Lower lobe of right lung (tissue), 2 donors: Measurements from ENCODE around the gene SGK2. TPM values are rescaled to one million over a fixed set of nuclear protein-coding genes. Genes with fewer than 3 reads are reported as not detected.

ENCODE experiments used
- ATAC-seq, 2 donors: fragments of 200-7000 bp; cut with Tn5 transposase; one replicate each; pipeline ENCODE4 v1.9.1; 2020 to 2022; ENCODE audit warnings: mild to moderate bottlenecking in 2 of 2, moderate library complexity in 2 of 2
- DNase-seq: peaks from one replicate; pipeline ENCODE4 v3.0.0-alpha.2; 2020
- H3K27ac ChIP-seq: fragments of 200-600 bp; one replicate; pipeline ENCODE4 v1.8.0; 2022
- H3K27me3 ChIP-seq: fragments of 200-600 bp; one replicate; pipeline ENCODE4 v1.8.0; 2022; ENCODE audit warnings: low read depth
- H3K36me3 ChIP-seq: fragments of 200-600 bp; one replicate; pipeline ENCODE4 v1.8.0; 2022; ENCODE audit warnings: mild to moderate bottlenecking
- H3K4me1 ChIP-seq: fragments of 200-600 bp; one replicate; pipeline ENCODE4 v1.8.0; 2022
- H3K4me3 ChIP-seq: fragments of 200-600 bp; one replicate; pipeline ENCODE4 v1.8.0; 2022; ENCODE audit warnings: mild to moderate bottlenecking
- H3K9me3 ChIP-seq: fragments of 200-600 bp; one replicate; pipeline ENCODE4 v1.8.0; 2022
- CTCF ChIP-seq: fragments of 200-600 bp; IDR thresholded peaks from one replicate; pipeline ENCODE4 v1.8.0; 2022; ENCODE audit warnings: antibody characterized with exemption, mild to moderate bottlenecking
- intact Hi-C: fragments of 100-400 bp; cut with DNase I; formaldehyde crosslinking; loops from one replicate; pipeline ENCODE4 v1.11.0; 2022
- total RNA-seq: library from RNA; stranded (reverse); fragmentation: NEBNext Ultra II Directional; extraction: Animal tissue kit (Norgen Biotek cat#: 25700); gene quantifications from one replicate; pipeline ENCODE4 v1.2.1, GENCODE V29; 2021
- donor health status: DM: no; HTN: yes; CAD: no; lungs with severe emphysema.

The SGK2 gene
- total RNA-seq, 1 donor from 2014 or later: 1.2 TPM

- H3K4me1 ChIP-seq: no peaks in the 10 kb centered on the region
- TF ChIP-seq CTCF: no peak
- H3K9me3 ChIP-seq: no peaks in the 10 kb centered on the region
- no peak overlapping the region for H3K4me3 ChIP-seq
- H3K36me3 ChIP-seq: peaks cover 35% of the 10 kb centered on the region
- intact Hi-C loops: no loop called here
- DNase-seq (no peak), ATAC-seq (no peak)
- no peaks in the 10 kb centered on the region for H3K27me3 ChIP-seq
- no peak overlapping the region for H3K27ac ChIP-seq
These were observed 21.9 kb upstream of the SGK2 start for GRCh38 chr20:43536817-43537440.

- Histone ChIP-seq H3K9me3 (no peaks in the 10 kb centered on the region), H3K27me3 (no peaks in the 10 kb centered on the region), H3K4me1 (no peaks in the 10 kb centered on the region), H3K36me3 (peaks cover 35% of the 10 kb centered on the region), H3K27ac (no peak overlapping the region), H3K4me3 (no peak overlapping the region)
- ATAC-seq: peak; percentile 64 to 76
- DNase-seq: peak; percentile 63
- intact Hi-C loops: no loop called here
- TF ChIP-seq CTCF: peak; percentile 93
These were observed 20.6 kb upstream of the SGK2 start for GRCh38 chr20:43537921-43538877.

GRCh38 chr20:43538878-43539700 is 19.7 kb upstream of the SGK2 start:
- DNase-seq (no peak), ATAC-seq (no peak)
- Histone ChIP-seq H3K27me3 (no peaks in the 10 kb centered on the region), H3K27ac (no peak overlapping the region), H3K9me3 (no peaks in the 10 kb centered on the region), H3K4me1 (no peaks in the 10 kb centered on the region), H3K36me3 (peaks cover 35% of the 10 kb centered on the region), H3K4me3 (no peak overlapping the region)
- no peak for TF ChIP-seq CTCF
- intact Hi-C loops: no loop called here

- intact Hi-C loops: no loop called here
- no peaks in the 10 kb centered on the region for H3K4me1 ChIP-seq
- no peak overlapping the region for H3K4me3 ChIP-seq
- no peak for TF ChIP-seq CTCF
- ATAC-seq (no peak), DNase-seq (no peak)
- peaks cover 32% of the 10 kb centered on the region for H3K36me3 ChIP-seq
- H3K27me3 ChIP-seq: no peaks in the 10 kb centered on the region
- no peak overlapping the region for H3K27ac ChIP-seq
- H3K9me3 ChIP-seq: no peaks in the 10 kb centered on the region
These were observed 18.7 kb upstream of the SGK2 start for GRCh38 chr20:43539975-43540672.

- Histone ChIP-seq H3K27ac (no peak overlapping the region), H3K4me3 (no peak overlapping the region), H3K9me3 (no peaks in the 10 kb centered on the region), H3K27me3 (no peaks in the 10 kb centered on the region), H3K4me1 (no peaks in the 10 kb centered on the region), H3K36me3 (peaks cover 31% of the 10 kb centered on the region)
- intact Hi-C loops: no loop called here
- ATAC-seq (no peak), DNase-seq (no peak)
- no peak for TF ChIP-seq CTCF
These were observed 18.2 kb upstream of the SGK2 start for GRCh38 chr20:43540673-43541060.
